Suppressor macrophage treated with lipopolysaccharide for 4 hours (primary cell): ENCODE measurements around the gene PRPH.
"Not testable (repeated sequence)": the region's sequence is repeated elsewhere in the genome, so short reads cannot be mapped to it uniquely, and the experiment has no call there.

ENCODE experiments used
- DNase-seq: peaks from one replicate; pipeline ENCODE4 v3.0.0-alpha.2; 2020

The PRPH gene

GRCh38 chr12:49304161-49304560, 9.2 kb downstream of the PRPH start:
- no peak for DNase-seq

- DNase-seq = peak; percentile 70
These were observed 11.0 kb downstream of the PRPH start for GRCh38 chr12:49305762-49306510.

- no peak for DNase-seq
These were observed 14.4 kb downstream of the PRPH start for GRCh38 chr12:49309386-49309785.

GRCh38 chr12:49310451-49311000, 15.6 kb downstream of the PRPH start:
- not testable (repeated sequence) for DNase-seq

GRCh38 chr12:49314811-49315210, 19.9 kb downstream of the PRPH start:
- DNase-seq = no peak

- not testable (repeated sequence) for DNase-seq
These were observed 22.2 kb downstream of the PRPH start for GRCh38 chr12:49317118-49317517.

- DNase-seq = not testable (repeated sequence)
These were observed 25.6 kb downstream of the PRPH start for GRCh38 chr12:49320411-49321103.

GRCh38 chr12:49322367-49322707, 27.4 kb downstream of the PRPH start:
- DNase-seq = no peak

GRCh38 chr12:49322708-49323523, 28.0 kb downstream of the PRPH start, which contains the start of gene TROAP:
TROAP (plus strand) TSS chr12:49323255; CDS start chr12:49323609, 354 bp downstream.
- DNase-seq = peak; percentile 99

GRCh38 chr12:49323524-49324097, 28.7 kb downstream of the PRPH start:
- no peak for DNase-seq

- no peak for DNase-seq
These were observed 30.7 kb downstream of the PRPH start for GRCh38 chr12:49325606-49326005.

- no peak for DNase-seq
These were observed 32.4 kb downstream of the PRPH start for GRCh38 chr12:49327368-49327767.

- no peak for DNase-seq
These were observed 32.9 kb downstream of the PRPH start for GRCh38 chr12:49327887-49328286.

GRCh38 chr12:49328816-49329215, 33.9 kb downstream of the PRPH start:
- DNase-seq = no peak

- DNase-seq = no peak
These were observed 35.2 kb downstream of the PRPH start for GRCh38 chr12:49330032-49330619.

GRCh38 chr12:49330631-49331379, 35.9 kb downstream of the PRPH start:
- no peak for DNase-seq

GRCh38 chr12:49331380-49332222, 36.7 kb downstream of the PRPH start:
- peak; percentile 65 for DNase-seq

- DNase-seq = no peak
These were observed 37.5 kb downstream of the PRPH start for GRCh38 chr12:49332441-49332861.

GRCh38 chr12:49332891-49333371, 38.0 kb downstream of the PRPH start:
- no peak for DNase-seq

- not testable (repeated sequence) for DNase-seq
These were observed 38.8 kb downstream of the PRPH start for GRCh38 chr12:49333778-49334177.
